Ectodermal cell (in vitro differentiated cells): Measurements from ENCODE around the gene KCTD13.

Source experiments
- H3K27ac ChIP-seq: 2 replicates; pipeline ENCODE4 v1.7.0; 2013; ENCODE audit warnings: mild to moderate bottlenecking, low read depth, low read length; ENCODE audit not compliant: insufficient read depth, poor library complexity, severe bottlenecking
- H3K27me3 ChIP-seq: 2 replicates; pipeline ENCODE4 v1.7.0; 2013; ENCODE audit warnings: mild to moderate bottlenecking, low read length; ENCODE audit not compliant: insufficient read depth, control insufficient read depth, poor library complexity, severe bottlenecking
- H3K36me3 ChIP-seq: one replicate; pipeline ENCODE4 v1.7.0; 2013; ENCODE audit warnings: low read length; ENCODE audit not compliant: control insufficient read depth, insufficient read depth
- H3K4me1 ChIP-seq: one replicate; pipeline ENCODE4 v1.7.0; 2013; ENCODE audit warnings: low read length; ENCODE audit not compliant: control insufficient read depth, insufficient read depth
- H3K4me3 ChIP-seq: 2 replicates; pipeline ENCODE4 v1.7.0; 2013; ENCODE audit warnings: low read depth, low read length, control low read depth; ENCODE audit not compliant: insufficient read depth
- H3K9me3 ChIP-seq: 2 replicates; pipeline ENCODE4 v1.7.0; 2013; ENCODE audit warnings: mild to moderate bottlenecking, low read length, moderate library complexity; ENCODE audit not compliant: control insufficient read depth
- WGBS, 2 experiments: methylation state at CpG; one replicate each; pipeline ENCODE4 v1.1.7; 2013; ENCODE audit warnings: missing lambda C conversion rate in 2 of 2; 5-methylcytosine and 5-hydroxymethylcytosine counted together

KCTD13 gene

GRCh38 chr16:29864205-29864604, 61.8 kb downstream of the KCTD13 start:
- WGBS, 2 experiments: 92% methylated on average over 9 of the region's 9 CpGs
- Histone ChIP-seq H3K36me3 (peaks cover 8% of the 10 kb centered on the region), H3K27me3 (no peaks in the 10 kb centered on the region), H3K4me1 (no peaks in the 10 kb centered on the region), H3K4me3 (no peak overlapping the region), H3K9me3 (no peaks in the 10 kb centered on the region), H3K27ac (no peak overlapping the region)

DNA sequence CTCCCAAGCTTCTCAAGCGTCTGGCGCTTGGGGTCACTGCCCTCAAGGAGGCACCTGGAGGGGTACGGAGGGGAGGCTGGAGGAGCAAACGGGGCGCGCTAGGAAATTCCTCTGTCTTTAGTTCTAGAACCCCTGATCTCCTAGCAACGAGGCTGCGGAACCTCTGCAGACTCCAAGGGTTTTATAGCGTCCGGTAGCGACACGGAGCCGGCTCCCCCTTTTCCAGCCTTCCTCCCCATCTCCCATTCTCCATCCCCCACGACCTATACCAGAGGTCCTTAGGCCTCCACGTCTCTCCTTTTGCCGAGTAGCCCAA, 62.4 kb downstream of the KCTD13 start:
- peaks cover 8% of the 10 kb centered on the region for H3K36me3 ChIP-seq
- peak overlapping the region; percentile 16 for H3K4me3 ChIP-seq
- WGBS, 2 experiments: 39 to 43% methylated on average over 16 of the region's 16 CpGs
- H3K27me3 ChIP-seq: no peaks in the 10 kb centered on the region
- H3K9me3 ChIP-seq: no peaks in the 10 kb centered on the region
- H3K27ac ChIP-seq: no peak overlapping the region
- no peaks in the 10 kb centered on the region for H3K4me1 ChIP-seq

DNA sequence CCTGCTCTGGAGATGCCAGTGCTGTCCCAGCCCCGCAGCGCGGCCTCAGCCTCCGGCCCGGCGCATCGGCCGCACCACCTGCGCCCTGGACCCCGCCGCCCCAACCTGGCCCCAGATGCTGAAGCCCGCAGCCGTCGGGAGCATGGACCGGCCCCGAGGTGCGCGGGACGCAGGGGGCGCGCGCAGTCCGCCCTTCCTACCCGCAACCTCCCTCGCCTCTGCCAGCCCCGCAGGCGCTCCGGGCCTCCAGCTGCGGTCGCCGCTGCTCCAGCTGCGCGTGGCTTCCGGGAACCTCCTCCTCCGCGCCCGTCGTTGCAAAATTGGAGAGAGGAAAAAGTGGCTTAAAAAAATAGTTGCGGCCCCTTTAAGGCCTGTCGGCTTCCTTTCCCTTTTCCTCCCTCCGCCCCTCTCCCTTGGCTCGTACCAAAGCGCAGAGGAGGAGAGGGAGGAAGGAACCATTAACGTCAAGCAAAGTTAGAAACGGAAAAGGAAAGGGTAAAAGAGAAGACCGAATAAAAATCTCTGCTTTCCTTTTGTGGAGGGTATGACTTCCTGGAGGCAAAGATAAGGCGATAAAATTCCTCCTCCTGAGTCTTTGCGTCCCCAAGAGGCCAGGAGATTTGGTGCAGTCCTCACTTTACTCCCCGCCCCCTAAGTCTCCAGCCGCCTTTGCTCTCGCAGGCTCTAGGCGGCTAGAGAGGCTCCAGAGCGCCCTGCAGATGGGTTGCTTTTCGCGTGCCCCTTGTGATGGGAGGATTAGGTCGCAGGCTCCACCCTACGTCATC, 63.0 kb downstream of the KCTD13 start, which contains the start of gene CDIPT:
CDIPT (minus strand) TSS at position 343 of the 785 bp plus-strand sequence. CDS start 369 bp downstream, outside the sequence.
- Histone ChIP-seq H3K4me3 (peak within 1 kb of the TSS; percentile 90), H3K36me3 (peaks cover 8% of the 10 kb centered on the region), H3K9me3 (no peaks in the 10 kb centered on the region), H3K27ac (peak within 1 kb of the TSS; percentile 98), H3K27me3 (no peaks in the 10 kb centered on the region), H3K4me1 (no peaks in the 10 kb centered on the region)
- 0% methylated on average over 56 to 57 of the region's 57 CpGs for WGBS, 2 experiments

DNA sequence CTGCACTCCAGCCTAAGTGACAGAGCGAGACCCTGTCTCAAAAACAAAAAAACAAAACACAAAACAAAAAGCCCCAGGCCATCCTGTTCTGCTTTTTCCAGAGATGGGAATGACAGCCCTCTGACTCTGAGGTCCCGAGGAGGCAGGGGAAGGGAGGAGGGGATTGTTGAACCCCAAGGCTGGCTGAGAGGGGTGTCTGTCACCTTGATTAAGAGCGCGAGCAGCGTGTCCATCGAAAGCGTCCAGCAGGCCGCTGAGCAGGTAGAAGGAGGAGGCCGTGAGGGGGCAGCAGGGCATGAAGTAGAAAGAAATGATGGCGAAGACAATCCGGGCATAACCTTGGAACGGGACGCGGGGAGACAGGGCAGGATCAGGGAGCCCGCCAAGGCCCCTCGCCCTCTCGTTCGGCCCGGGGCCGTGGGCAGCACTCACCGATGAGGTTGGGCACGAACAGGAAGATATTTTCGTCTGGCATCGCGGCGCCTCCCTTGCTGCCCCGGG, 63.6 kb downstream of the KCTD13 start:
- no peaks in the 10 kb centered on the region for H3K9me3 ChIP-seq
- H3K4me3 ChIP-seq: peak overlapping the region; percentile 90
- no peaks in the 10 kb centered on the region for H3K27me3 ChIP-seq
- peaks cover 8% of the 10 kb centered on the region for H3K36me3 ChIP-seq
- 3% methylated on average over 27 of the region's 27 CpGs for WGBS, 2 experiments
- no peaks in the 10 kb centered on the region for H3K4me1 ChIP-seq
- H3K27ac ChIP-seq: peak overlapping the region; percentile 98

DNA sequence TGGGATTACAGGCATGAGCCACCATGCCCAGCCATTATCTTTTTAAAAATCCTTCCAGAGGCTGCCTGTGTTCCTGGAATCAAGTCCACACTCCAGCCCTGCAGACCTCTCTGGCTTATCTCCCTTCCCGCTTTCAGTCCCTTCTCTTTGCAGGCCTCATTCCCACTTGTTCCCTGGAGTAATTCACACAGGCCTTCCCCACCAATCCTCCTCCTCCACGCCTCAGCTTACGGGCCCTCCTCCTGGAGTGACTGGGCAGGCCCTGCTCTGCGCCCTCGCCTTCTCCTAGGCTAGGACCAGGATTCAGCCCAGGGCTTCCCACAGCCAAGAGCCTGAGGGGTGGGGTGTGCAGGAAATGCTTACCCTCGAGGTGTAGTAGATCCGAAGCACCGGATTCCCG, 65.8 kb downstream of the KCTD13 start:
- 95 to 96% methylated on average over 9 of the region's 9 CpGs for WGBS, 2 experiments

GRCh38 chr16:29858974-29859373, 67.1 kb downstream of the KCTD13 start:
- WGBS, 2 experiments: 96% methylated on average over 19 of the region's 19 CpGs
- no peak overlapping the region for H3K27ac ChIP-seq
- H3K9me3 ChIP-seq: no peaks in the 10 kb centered on the region
- no peaks in the 10 kb centered on the region for H3K27me3 ChIP-seq
- H3K4me3 ChIP-seq: no peak overlapping the region
- no peaks in the 10 kb centered on the region for H3K4me1 ChIP-seq
- peaks cover 8% of the 10 kb centered on the region for H3K36me3 ChIP-seq

More for the DNA sequence above, 65.8 kb downstream of the KCTD13 start:
- Histone ChIP-seq H3K36me3 (peaks cover 8% of the 10 kb centered on the region), H3K4me3 (no peak overlapping the region), H3K4me1 (no peaks in the 10 kb centered on the region), H3K9me3 (no peaks in the 10 kb centered on the region), H3K27ac (no peak overlapping the region), H3K27me3 (no peaks in the 10 kb centered on the region)

GRCh38 chr16:29858149-29858849, 67.7 kb downstream of the KCTD13 start:
- no peak overlapping the region for H3K27ac ChIP-seq
- WGBS, 2 experiments: 94 to 95% methylated on average over 10 of the region's 10 CpGs

DNA sequence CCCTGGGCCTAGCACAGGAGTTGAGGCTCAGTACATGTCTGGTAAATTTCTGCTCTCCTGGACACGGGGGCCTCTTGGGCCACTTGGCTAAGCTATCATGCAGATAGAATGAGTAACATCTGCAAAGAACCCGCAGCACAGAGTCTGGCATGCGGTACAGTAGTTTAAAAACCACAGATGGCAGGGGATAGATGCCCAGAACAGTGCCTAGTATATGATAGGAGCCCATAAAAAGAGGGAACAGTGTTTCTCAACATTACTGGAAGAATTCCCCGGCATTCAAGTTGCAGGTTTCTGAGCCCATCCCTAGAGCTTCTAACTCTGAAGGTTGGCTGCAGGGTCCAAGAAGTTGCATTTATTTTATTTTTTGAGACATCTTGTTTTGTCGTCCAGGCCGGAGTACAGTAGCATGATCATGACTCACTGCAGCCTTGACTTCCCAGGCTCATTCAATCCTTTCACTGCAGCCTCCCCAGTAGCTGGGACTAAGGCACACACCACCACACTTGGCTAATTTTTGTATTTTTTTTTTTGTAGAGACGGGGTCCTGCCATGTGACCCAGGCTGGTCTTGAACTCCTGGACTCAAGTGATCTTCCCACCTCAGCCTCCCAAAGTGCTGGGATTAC, 68.8 kb downstream of the KCTD13 start:
- Histone ChIP-seq H3K36me3 (peaks cover 8% of the 10 kb centered on the region), H3K27ac (no peak overlapping the region), H3K27me3 (no peaks in the 10 kb centered on the region), H3K9me3 (no peaks in the 10 kb centered on the region), H3K4me3 (no peak overlapping the region), H3K4me1 (no peaks in the 10 kb centered on the region)
- 92 to 94% methylated on average over 7 of the region's 7 CpGs for WGBS, 2 experiments

More at GRCh38 chr16:29858149-29858849, 67.7 kb downstream of the KCTD13 start:
- H3K9me3 ChIP-seq: no peaks in the 10 kb centered on the region
- H3K36me3 ChIP-seq: peaks cover 8% of the 10 kb centered on the region
- no peak overlapping the region for H3K4me3 ChIP-seq
- H3K4me1 ChIP-seq: no peaks in the 10 kb centered on the region
- H3K27me3 ChIP-seq: no peaks in the 10 kb centered on the region
